SK-N-SH (cell line): Measurements from ENCODE around the gene GBA3. TPM values are rescaled to one million over a fixed set of nuclear protein-coding genes. Genes with fewer than 3 reads are reported as not detected.
A peak's percentile ranks its signal among the peaks of the same experiment; 100 is the strongest.

Source experiments
- CTCF ChIA-PET: fragments of 300-600, 350-600 bp; formaldehyde crosslinking; extraction: SDS; loops from one replicate; lab custom pipeline; 2021; lab: Yijun Ruan, JAX
- POLR2A ChIA-PET: fragments of 350-600 bp; sonication (Branson Sonifier 250); formaldehyde crosslinking; extraction: SDS; loops from one replicate; lab custom pipeline; 2020; ENCODE audit warnings: antibody characterized with exemption, inconsistent platforms; lab: Yijun Ruan, JAX
- DNase-seq: peaks from one replicate; pipeline ENCODE4 v3.0.0; 2012
- H2AFZ ChIP-seq: fragments of 200-600 bp; sonication (generic); 2 replicates; pipeline ENCODE4 v1.8.1; 2016; ENCODE audit warnings: antibody characterized with exemption, mild to moderate bottlenecking, low read depth
- H3F3A ChIP-seq: fragments of 200-600 bp; sonication (generic); replicated peaks from 2 replicates; pipeline ENCODE3; 2016; ENCODE audit warnings: antibody characterized with exemption, mild to moderate bottlenecking; ENCODE audit not compliant: insufficient read depth
- H3K27ac ChIP-seq, 2 experiments: fragments of 200-500 bp in 1 of 2; fragments of 200-600 bp in 1 of 2; sonication (Bioruptor generic) in 1 of 2; sonication (generic), shearing (Covaris generic) in 1 of 2; 2 replicates each; pipeline versions ENCODE4 v1.5.1 to v1.6.1; 2014 to 2016; ENCODE audit warnings: low read depth in 2 of 2, inconsistent platforms in 1 of 2, low read length in 1 of 2, mild to moderate bottlenecking in 1 of 2, mixed read lengths in 1 of 2
- H3K27me3 ChIP-seq: fragments of 200-600 bp; sonication (generic), shearing (Covaris generic); 2 replicates; pipeline ENCODE4 v1.6.1; 2016; ENCODE audit warnings: mixed run types; ENCODE audit not compliant: insufficient read depth
- H3K36me3 ChIP-seq, 2 experiments: fragments of 200-500 bp in 1 of 2; fragments of 200-600 bp in 1 of 2; sonication (Bioruptor generic) in 1 of 2; sonication (generic) in 1 of 2; replicated peaks in 1 of 2; 2 replicates each; pipeline versions ENCODE3 to v1.5.1; 2014 to 2016; ENCODE audit warnings: low read length in 1 of 2, mild to moderate bottlenecking in 1 of 2; ENCODE audit not compliant: insufficient read depth in 2 of 2, control insufficient read depth in 1 of 2
- H3K4me1 ChIP-seq, 2 experiments: fragments of 200-500 bp in 1 of 2; fragments of 200-600 bp in 1 of 2; sonication (Bioruptor generic) in 1 of 2; sonication (generic), shearing (Covaris generic) in 1 of 2; 2 replicates each; pipeline versions ENCODE4 v1.5.1 to v1.6.1; 2014 to 2016; ENCODE audit warnings: low read depth in 1 of 2, low read length in 1 of 2, mixed run types in 1 of 2; ENCODE audit not compliant: insufficient read depth in 2 of 2, control insufficient read depth in 1 of 2
- H3K4me2 ChIP-seq: fragments of 200-600 bp; sonication (generic), shearing (Covaris generic); 2 replicates; pipeline ENCODE4 v1.6.1; 2017; ENCODE audit warnings: mixed run types
- H3K4me3 ChIP-seq, 2 experiments: fragments of 200-500 bp in 1 of 2; fragments of 200-600 bp in 1 of 2; sonication (Bioruptor generic) in 1 of 2; sonication (generic), shearing (Covaris generic) in 1 of 2; 2 replicates each; pipeline versions ENCODE4 v1.5.1 to v1.8.1; 2014 to 2016; ENCODE audit warnings: low read depth in 2 of 2, inconsistent platforms in 1 of 2, low read length in 1 of 2, mild to moderate bottlenecking in 1 of 2, mixed read lengths in 1 of 2, moderate library complexity in 1 of 2
- H3K79me2 ChIP-seq: fragments of 200-600 bp; sonication (generic); 2 replicates; pipeline ENCODE4 v1.8.1; 2017; ENCODE audit warnings: mild to moderate bottlenecking; ENCODE audit not compliant: insufficient read depth
- H3K9ac ChIP-seq: fragments of 200-600 bp; sonication (generic); 2 replicates; pipeline ENCODE4 v1.6.1; 2017; ENCODE audit warnings: mixed run types
- H3K9me2 ChIP-seq: fragments of 200-600 bp; sonication (generic); 2 replicates; pipeline ENCODE4 v1.6.1; 2017; ENCODE audit warnings: mixed run types
- H3K9me3 ChIP-seq: fragments of 200-600 bp; sonication (generic); 2 replicates; pipeline ENCODE4 v1.6.1; 2017; ENCODE audit warnings: mixed run types, mild to moderate bottlenecking, moderate library complexity
- H4K20me1 ChIP-seq: fragments of 200-600 bp; sonication (generic); 2 replicates; pipeline ENCODE4 v1.6.1; 2017; ENCODE audit warnings: mild to moderate bottlenecking, mixed run types; ENCODE audit not compliant: insufficient read depth
- FOXJ3 ChIP-seq: sonication (generic); formaldehyde crosslinking; IDR thresholded peaks from 2 replicates; pipeline ENCODE4 v1.5.1; 2020; ENCODE audit warnings: mild to moderate bottlenecking, missing genetic modification reagents
- FOXM1 ChIP-seq: IDR thresholded peaks from 2 replicates; pipeline ENCODE4 v1.4.0; 2012; ENCODE audit warnings: low read depth, mild to moderate bottlenecking
- JUND ChIP-seq: IDR thresholded peaks from 2 replicates; pipeline ENCODE4 v1.4.0; 2012
- MEF2A ChIP-seq: IDR thresholded peaks from 2 replicates; pipeline ENCODE4 v1.4.0; 2012; ENCODE audit warnings: low read depth, borderline replicate concordance
- PBX3 ChIP-seq: IDR thresholded peaks from 2 replicates; pipeline ENCODE4; 2012
- POLR2AphosphoS5 ChIP-seq: IDR thresholded peaks from 2 replicates; pipeline ENCODE4 v1.6.1; 2012; ENCODE audit warnings: low read depth, low read length
- RFX5 ChIP-seq: IDR thresholded peaks from 2 replicates; pipeline ENCODE4 v1.6.1; 2012; ENCODE audit warnings: mild to moderate bottlenecking, improper control_type of control experiment, low read length
- USF2 ChIP-seq: fragments of 150-350 bp; IDR thresholded peaks from 2 replicates; pipeline ENCODE4 v1.6.1; 2017; ENCODE audit warnings: antibody characterized with exemption, low read length, low read depth, borderline replicate concordance
- YY1 ChIP-seq: IDR thresholded peaks from 2 replicates; pipeline ENCODE4 v1.4.0; 2012; ENCODE audit warnings: low read depth, mild to moderate bottlenecking
- WGBS: methylation state at CpG from one replicate; pipeline ENCODE4 v1.1.6; 2017; ENCODE audit warnings: low lambda C conversion rate; 5-methylcytosine and 5-hydroxymethylcytosine counted together
- polyA plus RNA-seq, 3 experiments: library from polyadenylated mRNA; depleted of rRNA; stranded (reverse); fragments of >200 nt; gene quantifications; 2 replicates each; pipeline ENCODE4 v1.2.3, GENCODE V29; 2012
- TF ChIP-seq, protein P1 (sequence below): IDR thresholded peaks from 2 replicates; pipeline ENCODE4 v1.6.1; 2012; ENCODE audit warnings: mild to moderate bottlenecking, low read depth, low read length, moderate library complexity

Gene GBA3
- polyA plus RNA-seq, 1 of the 3 experiments (the other 2 are of a cell fraction) = not detected

DNA sequence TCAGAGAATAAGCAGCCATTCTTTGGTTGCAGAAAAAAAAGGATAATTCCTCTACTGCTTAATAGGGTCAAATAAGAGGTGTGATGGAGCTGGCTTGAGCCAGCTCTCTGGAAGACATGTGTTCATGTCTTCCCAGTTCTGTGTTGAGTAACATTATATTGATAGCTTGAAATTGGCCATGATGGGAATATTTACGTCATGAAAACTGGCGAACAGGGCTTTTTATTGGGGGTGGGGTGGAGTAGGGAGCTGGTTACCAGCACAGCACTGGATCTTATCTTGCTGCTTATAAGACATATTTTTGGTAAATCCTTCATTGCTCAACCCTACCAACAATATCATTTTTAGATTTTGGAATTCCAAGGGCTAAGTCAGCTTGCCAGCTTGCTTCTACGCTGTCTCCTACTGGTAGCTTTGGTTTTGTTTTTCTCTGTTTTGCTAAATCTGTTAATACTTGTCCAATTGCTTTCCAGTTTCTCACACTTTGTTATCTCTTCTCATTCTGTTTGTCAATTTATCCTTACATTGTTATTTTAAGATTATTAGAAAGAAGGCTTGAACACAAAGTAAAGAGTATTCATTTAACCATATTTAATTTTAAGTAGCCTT is 25.3 kb upstream of the GBA3 start:
- Histone ChIP-seq H4K20me1 (no peaks in the 10 kb centered on the region), H2AFZ (no peak overlapping the region), H3K4me3 (no peak overlapping the region), H3K4me2 (no peak overlapping the region), H3K27me3 (peaks cover 5% of the 10 kb centered on the region; the same call in 1 of the 2 replicates), H3F3A (no peaks in the 10 kb centered on the region), H3K36me3 (no peaks in the 10 kb centered on the region), H3K79me2 (no peaks in the 10 kb centered on the region), H3K9ac (no peak overlapping the region), H3K4me1 (no peaks in the 10 kb centered on the region), H3K9me2 (no peaks in the 10 kb centered on the region), H3K27ac (no peak overlapping the region), H3K9me3 (no peaks in the 10 kb centered on the region)
- POLR2A ChIA-PET = no interaction called here
- no peak for DNase-seq
- CTCF ChIA-PET = interaction anchor here (0.7 to 0.8 kb wide), 2 partner anchors 94 to 257 kb away, joined by 3 read pairs; no protein-coding TSS in a partner anchor
- WGBS = 20% methylated on average over 3 of the region's 3 CpGs
- TF ChIP-seq YY1 = no peak
- TF ChIP-seq FOXJ3 = no peak

- Histone ChIP-seq H3K9ac (no peak overlapping the region), H3K4me2 (0 out of 2 replicates have a peak overlapping the region, but pooled peaks have one; percentile 42), H3K9me3 (no peaks in the 10 kb centered on the region), H3F3A (no peaks in the 10 kb centered on the region), H3K9me2 (no peaks in the 10 kb centered on the region), H3K4me3 (no peak overlapping the region), H3K79me2 (no peaks in the 10 kb centered on the region), H2AFZ (no peak overlapping the region), H3K27ac (no peak overlapping the region), H3K36me3 (no peaks in the 10 kb centered on the region), H3K27me3 (peaks cover 5% of the 10 kb centered on the region; the same call in 1 of the 2 replicates), H4K20me1 (no peaks in the 10 kb centered on the region), H3K4me1 (no peaks in the 10 kb centered on the region)
- TF ChIP-seq POLR2AphosphoS5 = no peak
- TF ChIP-seq FOXJ3 = no peak
- TF ChIP-seq FOXM1 = no peak
- TF ChIP-seq RFX5 = no peak
- no peak for TF ChIP-seq USF2
- TF ChIP-seq, protein P1, sequence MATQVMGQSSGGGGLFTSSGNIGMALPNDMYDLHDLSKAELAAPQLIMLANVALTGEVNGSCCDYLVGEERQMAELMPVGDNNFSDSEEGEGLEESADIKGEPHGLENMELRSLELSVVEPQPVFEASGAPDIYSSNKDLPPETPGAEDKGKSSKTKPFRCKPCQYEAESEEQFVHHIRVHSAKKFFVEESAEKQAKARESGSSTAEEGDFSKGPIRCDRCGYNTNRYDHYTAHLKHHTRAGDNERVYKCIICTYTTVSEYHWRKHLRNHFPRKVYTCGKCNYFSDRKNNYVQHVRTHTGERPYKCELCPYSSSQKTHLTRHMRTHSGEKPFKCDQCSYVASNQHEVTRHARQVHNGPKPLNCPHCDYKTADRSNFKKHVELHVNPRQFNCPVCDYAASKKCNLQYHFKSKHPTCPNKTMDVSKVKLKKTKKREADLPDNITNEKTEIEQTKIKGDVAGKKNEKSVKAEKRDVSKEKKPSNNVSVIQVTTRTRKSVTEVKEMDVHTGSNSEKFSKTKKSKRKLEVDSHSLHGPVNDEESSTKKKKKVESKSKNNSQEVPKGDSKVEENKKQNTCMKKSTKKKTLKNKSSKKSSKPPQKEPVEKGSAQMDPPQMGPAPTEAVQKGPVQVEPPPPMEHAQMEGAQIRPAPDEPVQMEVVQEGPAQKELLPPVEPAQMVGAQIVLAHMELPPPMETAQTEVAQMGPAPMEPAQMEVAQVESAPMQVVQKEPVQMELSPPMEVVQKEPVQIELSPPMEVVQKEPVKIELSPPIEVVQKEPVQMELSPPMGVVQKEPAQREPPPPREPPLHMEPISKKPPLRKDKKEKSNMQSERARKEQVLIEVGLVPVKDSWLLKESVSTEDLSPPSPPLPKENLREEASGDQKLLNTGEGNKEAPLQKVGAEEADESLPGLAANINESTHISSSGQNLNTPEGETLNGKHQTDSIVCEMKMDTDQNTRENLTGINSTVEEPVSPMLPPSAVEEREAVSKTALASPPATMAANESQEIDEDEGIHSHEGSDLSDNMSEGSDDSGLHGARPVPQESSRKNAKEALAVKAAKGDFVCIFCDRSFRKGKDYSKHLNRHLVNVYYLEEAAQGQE = no peak
- no peak for TF ChIP-seq JUND
- TF ChIP-seq MEF2A = no peak
- no peak for TF ChIP-seq PBX3
- no peak for DNase-seq
- ChIA-PET CTCF (no interaction called here), POLR2A (no interaction called here)
These were observed 24.4 kb upstream of the GBA3 start for GRCh38 chr4:22668301-22668700.
